HG03064 (cell line): ENCODE data around the gene TRA2A.
"Not testable (repeated sequence)": the region's sequence is repeated elsewhere in the genome, so short reads cannot be mapped to it uniquely, and the experiment has no call there.

Experiments used
- ATAC-seq: cut with Tn5 transposase; IDR thresholded peaks from one replicate; pipeline ENCODE4 v1.9.1; 2021; ENCODE audit warnings: low read depth; ENCODE audit not compliant: unreplicated experiment

TRA2A gene

DNA sequence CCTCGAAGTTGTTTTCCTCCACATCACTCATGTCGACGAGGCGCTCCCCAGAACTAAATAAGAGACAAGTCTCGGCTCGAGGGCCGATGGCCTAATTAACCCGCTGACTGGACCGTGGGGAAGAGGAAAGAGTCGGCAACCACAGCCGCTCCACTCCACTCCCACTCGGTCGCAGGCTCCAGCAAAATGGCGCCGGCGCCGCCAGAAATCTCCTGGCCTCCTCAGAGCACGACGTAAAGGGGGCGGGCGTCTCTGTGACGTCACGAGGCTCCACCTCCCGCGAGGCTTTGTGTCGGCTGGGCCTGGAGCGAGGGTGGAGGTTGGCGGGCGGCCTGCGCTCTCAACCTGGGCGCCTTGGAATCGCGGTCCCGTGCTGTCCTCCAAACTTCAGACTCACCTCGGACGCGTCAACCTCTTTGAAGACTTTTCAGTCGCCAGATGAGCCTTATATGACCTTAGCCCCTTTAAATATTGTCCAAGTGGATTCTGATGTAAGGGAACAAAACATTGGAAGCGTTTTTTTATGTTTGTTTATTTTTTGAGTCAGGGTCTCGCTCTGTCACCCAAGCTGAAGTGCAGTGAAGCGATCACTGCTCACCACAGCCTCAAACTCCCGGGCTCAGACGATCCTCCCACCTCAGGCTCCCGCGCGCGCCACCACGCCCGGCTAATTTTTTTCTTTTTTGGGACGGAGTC, at the start of gene TRA2A:
TRA2A (minus strand) TSS at position 188 of the 696 bp plus-strand sequence; CDS start at position 31, 157 bp downstream.
- ATAC-seq = peak; percentile 94

GRCh38 chr7:23570592-23571200, 38.9 kb upstream of the TRA2A start:
- peak; percentile 85 for ATAC-seq

DNA sequence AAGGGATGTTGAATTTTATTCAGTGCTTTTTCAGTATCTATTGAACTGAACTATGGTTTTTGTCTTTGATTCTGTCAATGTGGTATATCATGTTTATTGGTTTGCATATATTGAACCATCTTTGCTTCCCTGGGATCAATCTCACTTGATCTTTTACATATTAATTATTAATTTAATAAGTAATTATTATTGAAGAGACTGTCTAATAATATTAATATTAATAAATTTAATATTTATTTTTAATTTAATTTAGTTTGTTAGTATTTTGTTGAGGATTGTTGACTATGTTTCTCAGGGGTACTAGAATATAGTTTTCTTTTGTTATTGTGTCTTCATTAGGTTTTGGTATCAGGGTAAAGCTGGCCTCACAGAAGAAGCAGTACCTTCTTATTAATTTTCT, 26.5 kb upstream of the TRA2A start:
- no peak for ATAC-seq

GRCh38 chr7:23547662-23548061, 15.9 kb upstream of the TRA2A start:
- ATAC-seq = no peak

- no peak for ATAC-seq
Measured at GRCh38 chr7:23546897-23547572, 15.3 kb upstream of the TRA2A start.

- no peak for ATAC-seq
Measured at GRCh38 chr7:23545493-23545892, 13.7 kb upstream of the TRA2A start.

- ATAC-seq = peak; percentile 56
Measured at GRCh38 chr7:23544913-23545354, 13.2 kb upstream of the TRA2A start.

DNA sequence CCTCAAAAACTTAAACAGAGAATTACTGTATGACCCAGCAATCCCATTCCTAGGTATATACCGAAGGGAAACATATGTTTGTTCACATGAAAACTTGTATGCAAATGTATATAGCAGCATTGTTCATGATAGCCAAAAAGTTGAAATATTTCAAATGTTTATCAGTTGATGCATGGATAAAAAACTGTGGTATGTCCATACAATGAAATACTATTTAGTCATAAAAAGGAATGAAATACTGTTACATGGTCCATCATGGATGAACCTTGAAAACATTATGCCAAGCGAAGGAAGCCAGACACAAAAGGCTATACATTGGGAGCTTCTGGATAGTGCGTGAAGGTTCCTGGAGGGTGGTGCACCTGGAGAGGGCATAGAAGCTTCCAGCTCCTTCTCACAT, 11.0 kb upstream of the TRA2A start:
- ATAC-seq = no peak

DNA sequence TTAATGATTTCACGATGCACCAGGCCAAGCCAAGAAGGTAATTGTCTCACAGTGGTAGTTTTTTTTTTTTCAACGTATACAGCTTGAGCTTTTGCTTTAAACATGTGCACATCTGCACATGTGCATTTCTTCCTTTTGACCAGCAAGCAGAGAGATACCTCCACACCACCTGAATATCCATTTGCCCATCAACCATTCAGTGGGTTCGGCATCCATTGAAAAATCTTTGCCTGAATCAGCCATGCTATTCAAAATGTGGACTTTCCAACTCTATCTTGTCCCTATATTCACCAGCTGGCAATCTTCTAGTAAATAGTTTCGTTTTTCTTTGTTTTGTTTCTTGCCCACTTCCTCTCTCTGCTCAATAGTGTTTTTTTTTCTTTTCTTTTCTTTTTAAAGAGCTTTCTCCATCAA, 7.7 kb upstream of the TRA2A start:
- ATAC-seq = peak; percentile 58

DNA sequence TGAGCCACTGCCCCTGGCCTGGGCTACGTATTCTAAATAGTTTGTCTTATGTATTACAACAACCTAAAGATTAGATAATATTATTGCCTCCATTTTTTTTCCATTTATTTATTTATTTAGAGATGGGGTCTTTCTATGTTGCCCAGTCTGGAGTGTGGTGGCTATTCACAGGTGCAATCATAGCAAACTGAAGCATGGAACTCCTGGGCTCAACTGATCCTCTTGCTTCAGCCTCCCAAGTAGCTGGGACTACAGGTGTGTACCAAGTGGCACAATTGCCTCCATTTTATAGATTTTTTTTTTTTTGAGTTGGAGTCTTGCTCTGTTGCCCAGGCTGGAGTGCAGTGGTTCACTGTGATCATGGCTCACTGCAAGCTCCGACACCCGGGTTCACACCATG, 6.5 kb upstream of the TRA2A start:
- ATAC-seq = no peak

DNA sequence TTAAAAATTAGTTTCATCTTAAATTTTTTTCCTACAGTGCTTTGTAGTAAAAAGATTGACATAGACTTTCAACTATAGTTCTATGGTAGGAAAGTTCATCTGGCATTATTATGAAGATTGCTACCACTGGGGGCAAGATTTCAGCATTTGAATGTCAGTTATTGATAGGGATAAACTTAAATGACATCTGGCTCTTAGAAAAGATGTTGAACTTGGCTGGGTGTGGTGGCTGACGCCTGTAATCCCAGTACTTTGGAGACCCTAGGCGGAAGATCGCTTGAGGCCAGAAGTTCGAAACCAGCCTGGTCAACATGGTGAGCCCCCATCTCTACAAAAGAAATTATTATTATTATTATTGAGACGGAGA, 1.4 kb upstream of the TRA2A start:
- ATAC-seq = no peak

- ATAC-seq = no peak
Measured at GRCh38 chr7:23532490-23533237, 883 bp upstream of the TRA2A start.

GRCh38 chr7:23531050-23531793, 559 bp downstream of the TRA2A start:
- ATAC-seq = peak; percentile 17

GRCh38 chr7:23530405-23530804, 1.4 kb downstream of the TRA2A start:
- no peak for ATAC-seq

DNA sequence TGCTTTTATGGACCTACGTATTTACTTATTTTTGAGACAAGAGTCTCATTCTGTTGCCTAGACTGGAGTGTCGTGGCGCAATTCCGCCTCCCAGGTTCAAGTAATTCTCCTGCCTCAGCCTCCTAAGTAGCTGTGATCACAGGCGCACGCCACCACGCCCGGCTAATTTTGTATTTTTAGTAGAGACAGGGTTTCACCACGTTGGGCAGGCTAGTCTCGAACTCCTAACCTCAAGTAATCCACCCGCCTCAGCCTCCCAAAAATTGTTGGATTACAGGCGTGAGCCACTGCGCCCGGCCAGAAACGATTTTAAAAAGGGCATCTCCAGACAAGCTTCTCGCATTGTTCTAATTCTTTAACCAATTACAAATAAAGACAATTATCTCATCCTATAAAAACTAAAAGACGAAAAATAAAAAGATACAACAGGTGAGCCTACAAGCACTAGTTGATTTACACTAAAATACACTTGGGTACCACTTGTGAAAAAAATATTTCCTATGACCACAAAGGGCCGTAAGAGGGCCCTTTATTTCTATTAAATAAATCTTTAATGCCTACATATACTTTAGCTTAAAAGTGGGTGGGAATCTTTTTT, 2.4 kb downstream of the TRA2A start:
- ATAC-seq = no peak

DNA sequence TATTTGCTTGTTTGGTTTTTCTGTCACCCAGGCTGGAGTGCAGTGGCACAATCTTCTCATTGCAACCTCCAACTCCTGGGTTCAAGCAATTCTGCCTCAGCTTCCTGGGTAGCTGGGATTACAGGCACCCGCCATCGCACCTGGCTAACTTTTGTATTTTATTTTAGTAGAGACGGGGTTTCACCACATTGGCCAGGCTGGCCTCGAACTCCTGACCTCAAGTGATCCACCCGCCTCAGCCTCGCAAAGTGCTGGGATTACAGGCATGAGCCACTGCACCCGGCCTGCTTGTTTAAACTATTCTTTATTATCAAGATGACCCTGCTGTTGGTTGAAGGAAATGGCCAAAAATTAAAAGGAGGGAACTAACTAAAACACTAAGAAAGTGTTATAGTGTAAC, 6.2 kb downstream of the TRA2A start:
- not testable (repeated sequence) for ATAC-seq

GRCh38 chr7:23524473-23524872, 7.3 kb downstream of the TRA2A start:
- no peak for ATAC-seq

GRCh38 chr7:23523486-23524075, 8.2 kb downstream of the TRA2A start:
- no peak for ATAC-seq

GRCh38 chr7:23520582-23520981, 11.2 kb downstream of the TRA2A start:
- no peak for ATAC-seq

- no peak for ATAC-seq
Measured at GRCh38 chr7:23514755-23515154, 17.0 kb downstream of the TRA2A start.
